Right lobe of liver (tissue), 4 donors: ENCODE data around the gene ZNF107.
"Not testable (repeated sequence)": the region's sequence is repeated elsewhere in the genome, so short reads cannot be mapped to it uniquely, and the experiment has no call there.

Experiments used
- POLR2A ChIP-seq: fragments of 450-650 bp; IDR thresholded peaks from one replicate; pipeline ENCODE4 v1.6.1; 2017; ENCODE audit warnings: antibody characterized with exemption, mild to moderate bottlenecking
- TF ChIP-seq, protein P1 (sequence below), 4 donors: fragments of 200-600 bp in 3 of 4; fragments of 450-650 bp in 1 of 4; IDR thresholded peaks; one replicate each; pipeline versions ENCODE4 v1.5.1 to v1.8.0; 2016 to 2022; ENCODE audit warnings: antibody characterized with exemption in 4 of 4, mild to moderate bottlenecking in 2 of 4
- donor health status: DM: no; HTN: no; CAD: no.
- donor health status: DM: no; HTN: no; CAD: no.
- donor health status: DM: no; HTN: yes; CAD: no.

- TF ChIP-seq, protein P1, sequence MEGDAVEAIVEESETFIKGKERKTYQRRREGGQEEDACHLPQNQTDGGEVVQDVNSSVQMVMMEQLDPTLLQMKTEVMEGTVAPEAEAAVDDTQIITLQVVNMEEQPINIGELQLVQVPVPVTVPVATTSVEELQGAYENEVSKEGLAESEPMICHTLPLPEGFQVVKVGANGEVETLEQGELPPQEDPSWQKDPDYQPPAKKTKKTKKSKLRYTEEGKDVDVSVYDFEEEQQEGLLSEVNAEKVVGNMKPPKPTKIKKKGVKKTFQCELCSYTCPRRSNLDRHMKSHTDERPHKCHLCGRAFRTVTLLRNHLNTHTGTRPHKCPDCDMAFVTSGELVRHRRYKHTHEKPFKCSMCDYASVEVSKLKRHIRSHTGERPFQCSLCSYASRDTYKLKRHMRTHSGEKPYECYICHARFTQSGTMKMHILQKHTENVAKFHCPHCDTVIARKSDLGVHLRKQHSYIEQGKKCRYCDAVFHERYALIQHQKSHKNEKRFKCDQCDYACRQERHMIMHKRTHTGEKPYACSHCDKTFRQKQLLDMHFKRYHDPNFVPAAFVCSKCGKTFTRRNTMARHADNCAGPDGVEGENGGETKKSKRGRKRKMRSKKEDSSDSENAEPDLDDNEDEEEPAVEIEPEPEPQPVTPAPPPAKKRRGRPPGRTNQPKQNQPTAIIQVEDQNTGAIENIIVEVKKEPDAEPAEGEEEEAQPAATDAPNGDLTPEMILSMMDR (IDR thresholded peaks at IDR 0.05): not testable (repeated sequence)
- TF ChIP-seq POLR2A: not testable (repeated sequence)
Measured at GRCh38 chr7:64738403-64738802, 72.5 kb downstream of the ZNF107 start.
